HG02973 (cell line): ENCODE results near the gene LCE5A.
"Not testable (repeated sequence)": the region's sequence is repeated elsewhere in the genome, so short reads cannot be mapped to it uniquely, and the experiment has no call there.

ENCODE experiments used
- ATAC-seq: cut with Tn5 transposase; IDR thresholded peaks from one replicate; pipeline ENCODE4 v1.9.1; 2021; ENCODE audit warnings: moderate library complexity; ENCODE audit not compliant: unreplicated experiment

The LCE5A gene, protein sequence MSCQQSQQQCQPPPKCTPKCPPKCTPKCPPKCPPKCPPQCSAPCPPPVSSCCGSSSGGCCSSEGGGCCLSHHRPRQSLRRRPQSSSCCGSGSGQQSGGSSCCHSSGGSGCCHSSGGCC

GRCh38 chr1:152510503-152510902, at the start of gene LCE5A:
Gene LCE5A (plus strand): TSS chr1:152510803. CDS start chr1:152511535, 732 bp downstream.
- ATAC-seq = no peak

DNA sequence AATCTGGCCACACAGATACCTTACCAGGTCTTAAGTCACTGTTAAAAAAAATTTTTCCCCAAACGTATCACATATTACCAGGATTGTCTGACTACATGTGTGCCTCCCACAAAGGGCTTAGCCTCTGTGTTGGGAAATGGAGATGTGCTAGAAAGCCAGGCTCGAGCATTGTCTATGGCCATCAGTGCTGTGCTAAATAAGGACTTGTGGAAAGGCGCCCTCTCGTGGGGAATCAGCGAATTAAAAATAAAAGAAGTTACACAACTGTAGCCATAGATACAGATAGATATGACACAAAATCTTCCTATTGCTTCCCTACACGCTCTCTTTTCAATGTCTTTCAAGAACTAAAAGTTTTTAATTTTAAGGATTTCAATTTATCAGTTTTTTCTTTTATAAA, 49.1 kb upstream of the LCE5A start:
- ATAC-seq = no peak

DNA sequence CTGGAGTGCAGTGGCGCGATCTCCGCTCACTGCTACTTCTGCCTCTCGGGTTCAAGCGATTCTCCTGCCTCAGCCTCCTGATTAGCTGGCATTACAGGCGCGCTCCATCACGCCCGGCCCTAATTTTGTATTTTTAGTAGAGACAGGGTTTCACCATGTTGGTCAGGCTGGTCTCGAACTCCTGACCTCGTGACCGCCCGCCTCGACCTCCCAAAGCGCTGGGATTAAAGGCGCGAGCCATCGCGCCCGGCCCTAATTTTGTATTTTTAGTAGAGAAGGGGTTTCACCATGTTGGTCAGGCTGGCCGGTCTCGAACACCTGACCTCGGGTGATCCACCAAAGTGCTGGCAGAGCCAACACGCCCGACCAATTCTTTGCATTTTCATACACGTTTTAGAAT, 48.0 kb upstream of the LCE5A start:
- no peak for ATAC-seq

GRCh38 chr1:152466217-152466616, 44.4 kb upstream of the LCE5A start:
- no peak for ATAC-seq

- no peak for ATAC-seq
Observed at GRCh38 chr1:152473887-152474537, 36.6 kb upstream of the LCE5A start.

DNA sequence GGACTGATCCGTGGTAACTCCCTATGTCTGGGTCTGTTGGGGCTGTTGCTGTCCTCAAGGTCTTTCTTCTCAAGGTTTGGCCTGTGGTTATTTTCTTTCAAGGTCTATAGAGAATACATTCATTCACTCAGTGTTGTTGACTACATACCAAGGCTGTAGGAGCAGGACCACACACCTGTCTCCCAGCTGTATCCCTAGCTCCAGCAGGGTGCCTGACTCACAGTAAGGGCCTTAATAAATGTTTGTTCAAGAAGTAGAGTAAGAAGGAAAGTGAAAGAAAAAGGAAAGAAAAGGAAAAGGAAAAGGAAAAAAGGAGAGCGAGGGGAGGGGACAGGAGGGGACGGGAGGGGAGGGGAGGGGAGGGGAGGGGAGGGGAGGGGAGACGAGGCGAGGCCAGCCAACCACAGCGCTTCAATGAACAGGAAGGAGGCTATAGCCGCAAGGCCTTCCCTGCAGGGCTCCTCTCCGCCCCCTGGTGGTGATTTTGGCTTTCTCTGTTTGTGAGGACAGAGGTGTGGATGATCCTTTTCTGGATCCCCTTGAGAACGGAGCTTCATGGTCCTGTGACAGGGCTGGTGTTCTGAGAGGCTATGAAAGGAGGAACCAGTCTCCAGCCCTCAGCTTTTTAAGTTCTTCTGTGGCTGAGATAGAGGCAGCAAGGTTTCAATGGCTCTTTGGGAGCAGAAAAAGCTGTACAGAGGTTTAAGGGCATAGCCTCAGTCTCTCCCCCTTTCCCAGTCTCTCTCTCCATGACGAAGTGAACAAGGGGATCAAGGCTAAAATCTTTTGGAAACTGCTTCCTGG, 30.6 kb upstream of the LCE5A start:
- ATAC-seq = no peak

DNA sequence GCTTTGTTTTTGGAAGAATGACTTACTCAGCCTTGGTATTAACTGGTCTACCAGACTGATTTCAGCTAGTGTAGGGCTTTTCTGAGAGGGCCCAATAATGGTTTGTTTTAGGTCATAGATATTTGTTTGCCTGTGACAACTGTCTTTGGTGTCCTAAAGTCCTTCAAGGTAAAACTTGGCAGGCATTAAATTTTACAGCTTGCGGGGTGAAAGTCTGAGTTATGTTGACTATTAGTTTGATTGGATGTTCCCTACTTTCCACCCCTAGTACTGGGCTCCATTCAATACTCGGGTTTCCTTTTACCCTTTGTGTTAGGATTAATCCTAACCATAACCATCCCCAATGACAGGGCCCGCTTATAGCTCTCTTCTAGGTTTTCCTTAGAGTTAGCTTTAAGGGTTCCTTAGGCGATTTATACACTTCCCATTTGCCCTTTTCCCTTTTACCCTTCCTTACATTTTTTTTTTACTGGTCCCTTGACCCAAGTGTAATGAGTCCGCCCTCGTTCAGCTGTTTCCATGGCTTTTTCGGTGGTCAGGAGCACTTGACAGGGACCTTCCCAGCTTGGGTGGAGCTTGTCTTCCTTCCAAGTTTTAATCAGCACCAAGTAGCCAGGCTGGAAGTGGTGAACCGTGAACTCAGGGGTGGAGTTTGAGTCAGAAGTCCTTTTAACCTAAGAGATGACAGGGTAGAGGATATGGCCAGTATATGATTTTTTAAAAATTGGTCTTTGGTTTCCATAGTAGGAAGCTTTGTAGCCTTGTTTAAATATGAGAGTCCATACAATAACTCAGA, 28.5 kb upstream of the LCE5A start:
- ATAC-seq = no peak

- no peak for ATAC-seq
Observed at GRCh38 chr1:152486400-152487006, 24.1 kb upstream of the LCE5A start.

- ATAC-seq = no peak
Observed at GRCh38 chr1:152487871-152488270, 22.7 kb upstream of the LCE5A start.

- ATAC-seq = not testable (repeated sequence)
Observed at GRCh38 chr1:152491537-152491936, 19.1 kb upstream of the LCE5A start.

- no peak for ATAC-seq
Observed at GRCh38 chr1:152495066-152495675, 15.4 kb upstream of the LCE5A start.

- no peak for ATAC-seq
Observed at GRCh38 chr1:152497273-152497672, 13.3 kb upstream of the LCE5A start.

GRCh38 chr1:152501704-152502103, 8.9 kb upstream of the LCE5A start:
- ATAC-seq = no peak

- ATAC-seq = no peak
Observed at GRCh38 chr1:152502496-152503180, 8.0 kb upstream of the LCE5A start.

DNA sequence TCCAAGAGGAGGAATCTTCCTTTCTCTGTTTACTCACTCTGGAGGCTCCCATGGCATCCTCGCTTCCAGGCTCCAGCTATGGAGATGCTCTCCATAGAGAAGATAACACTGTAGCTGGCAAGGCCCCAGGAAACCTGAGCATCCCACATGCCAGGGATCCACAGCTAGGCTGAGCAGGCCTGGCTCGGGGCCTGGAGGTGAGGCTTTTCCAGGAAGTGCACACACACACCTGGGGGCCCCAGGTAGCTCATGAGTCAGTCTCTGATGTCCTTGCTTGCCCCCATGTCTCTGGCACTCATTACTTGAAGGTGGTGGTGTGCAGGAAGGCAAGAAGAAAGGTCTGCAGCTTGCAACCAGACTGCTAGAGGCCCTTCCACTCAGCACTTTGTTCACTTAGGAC, 5.5 kb upstream of the LCE5A start:
- no peak for ATAC-seq

- no peak for ATAC-seq
Observed at GRCh38 chr1:152506899-152507498, 3.6 kb upstream of the LCE5A start.

DNA sequence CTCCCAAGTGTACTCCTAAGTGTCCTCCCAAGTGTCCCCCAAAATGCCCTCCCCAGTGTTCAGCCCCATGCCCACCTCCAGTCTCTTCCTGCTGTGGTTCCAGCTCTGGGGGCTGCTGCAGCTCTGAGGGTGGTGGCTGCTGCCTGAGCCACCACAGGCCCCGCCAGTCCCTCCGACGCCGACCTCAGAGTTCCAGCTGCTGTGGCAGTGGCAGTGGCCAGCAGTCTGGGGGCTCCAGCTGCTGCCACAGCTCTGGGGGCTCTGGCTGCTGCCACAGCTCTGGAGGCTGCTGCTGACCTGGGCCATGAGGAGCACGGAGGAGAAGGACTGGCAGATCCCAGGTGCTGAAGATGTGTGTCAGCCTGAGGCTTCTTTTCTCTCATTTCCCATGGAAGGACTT, 993 bp downstream of the LCE5A start:
- no peak for ATAC-seq

GRCh38 chr1:152513081-152513480, 2.5 kb downstream of the LCE5A start:
- ATAC-seq = no peak

- no peak for ATAC-seq
Observed at GRCh38 chr1:152514715-152515433, 4.3 kb downstream of the LCE5A start.
